Measurements from ENCODE around the gene RAP1A.
"Not testable (repeated sequence)": the region's sequence is repeated elsewhere in the genome, so short reads cannot be mapped to it uniquely, and the experiment has no call there.

Gene RAP1A

DNA sequence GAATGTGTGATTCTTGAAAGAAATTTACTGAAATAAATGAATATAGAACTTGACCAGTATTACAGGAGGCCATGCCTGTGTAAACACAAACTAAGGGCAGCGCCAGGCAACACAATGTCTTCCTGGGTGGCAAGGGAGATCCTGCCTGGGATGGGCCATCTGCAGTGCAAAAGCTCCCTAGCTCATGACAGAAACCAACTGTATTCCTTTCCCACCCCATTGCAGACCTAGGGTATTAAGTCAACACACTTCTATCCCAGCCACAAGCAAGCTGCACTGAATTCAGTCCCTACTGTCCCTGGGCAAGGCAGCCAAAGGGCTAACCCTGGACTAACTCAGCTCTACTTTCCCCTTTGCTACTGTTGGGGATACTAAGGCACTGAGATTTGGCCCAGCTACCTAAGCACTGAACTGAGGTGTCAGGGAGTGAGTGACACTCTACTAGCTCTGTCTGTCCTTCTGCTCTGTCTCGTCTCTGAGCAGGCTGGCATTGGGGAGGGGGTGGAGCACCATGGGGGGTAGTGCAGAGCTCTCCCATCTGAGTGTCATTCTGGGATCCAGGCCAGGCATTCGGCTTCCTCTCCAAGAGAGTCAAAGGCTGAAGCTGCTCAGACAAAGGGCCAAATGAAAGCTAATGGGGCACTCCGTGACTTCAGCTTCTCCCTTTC is 117.1 kb downstream of the RAP1A start:
- no peak for DNase-seq (ENCODE audit: low spot score)

DNA sequence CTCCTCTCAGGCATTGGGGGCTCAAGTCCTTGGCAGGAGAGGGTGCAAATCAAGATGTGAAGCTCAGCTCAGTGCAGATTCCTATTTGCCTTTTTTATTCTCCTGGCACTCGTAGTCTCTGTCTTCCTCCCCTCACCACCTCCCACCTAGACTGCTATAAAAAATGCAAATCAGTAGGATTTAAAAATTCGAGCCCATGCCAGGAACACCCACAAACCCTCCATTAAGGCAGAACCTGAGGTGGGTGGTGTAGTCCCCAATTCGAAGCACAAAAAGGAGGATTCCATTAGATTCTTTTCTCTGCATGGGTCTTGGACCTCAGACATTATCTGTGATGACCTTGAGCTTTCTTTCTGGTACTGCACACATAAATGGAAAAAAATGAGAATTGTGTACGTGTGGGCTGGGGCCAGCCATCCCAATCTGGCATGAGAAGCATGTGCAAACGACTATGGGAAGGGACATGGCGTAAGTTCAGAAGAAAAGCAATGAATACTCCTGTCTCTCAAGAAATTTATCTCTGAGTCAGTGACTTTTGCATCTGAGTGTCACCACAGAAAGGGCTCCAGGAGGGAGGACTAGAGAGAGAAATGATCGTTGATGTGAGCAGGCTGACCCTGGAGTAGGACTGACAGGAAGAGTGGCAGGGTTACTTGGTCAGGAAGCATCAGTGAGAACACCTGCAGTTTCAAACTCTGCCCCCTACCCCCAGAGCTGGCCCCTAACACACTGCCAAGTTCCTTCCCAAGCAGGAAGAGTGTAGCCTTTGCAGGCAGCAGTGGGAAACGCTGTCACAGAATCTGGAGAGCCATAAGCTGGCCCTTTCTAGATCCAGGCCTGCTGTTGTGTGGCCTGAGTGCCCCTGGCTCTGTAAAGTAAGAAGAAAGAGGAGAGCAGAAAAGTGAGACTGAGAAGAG is 117.9 kb downstream of the RAP1A start:
- DNase-seq (ENCODE audit: low spot score), result no peak

DNA sequence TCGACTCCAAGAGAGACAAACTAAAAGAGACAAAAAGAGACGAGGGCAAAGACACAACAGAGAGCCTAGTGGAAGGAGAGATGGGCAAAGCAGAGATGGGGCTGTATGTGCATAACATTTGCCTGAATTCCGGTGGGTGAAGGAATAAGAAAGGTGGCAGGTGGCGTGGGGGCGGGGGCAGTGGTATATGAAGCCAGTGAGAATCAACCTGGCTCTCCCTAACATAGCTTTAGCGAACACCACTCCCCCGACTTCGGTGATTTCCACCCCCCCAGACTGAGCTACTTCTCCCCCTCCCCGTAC is 118.5 kb downstream of the RAP1A start:
- DNase-seq (ENCODE audit: low spot score), result no peak

DNA sequence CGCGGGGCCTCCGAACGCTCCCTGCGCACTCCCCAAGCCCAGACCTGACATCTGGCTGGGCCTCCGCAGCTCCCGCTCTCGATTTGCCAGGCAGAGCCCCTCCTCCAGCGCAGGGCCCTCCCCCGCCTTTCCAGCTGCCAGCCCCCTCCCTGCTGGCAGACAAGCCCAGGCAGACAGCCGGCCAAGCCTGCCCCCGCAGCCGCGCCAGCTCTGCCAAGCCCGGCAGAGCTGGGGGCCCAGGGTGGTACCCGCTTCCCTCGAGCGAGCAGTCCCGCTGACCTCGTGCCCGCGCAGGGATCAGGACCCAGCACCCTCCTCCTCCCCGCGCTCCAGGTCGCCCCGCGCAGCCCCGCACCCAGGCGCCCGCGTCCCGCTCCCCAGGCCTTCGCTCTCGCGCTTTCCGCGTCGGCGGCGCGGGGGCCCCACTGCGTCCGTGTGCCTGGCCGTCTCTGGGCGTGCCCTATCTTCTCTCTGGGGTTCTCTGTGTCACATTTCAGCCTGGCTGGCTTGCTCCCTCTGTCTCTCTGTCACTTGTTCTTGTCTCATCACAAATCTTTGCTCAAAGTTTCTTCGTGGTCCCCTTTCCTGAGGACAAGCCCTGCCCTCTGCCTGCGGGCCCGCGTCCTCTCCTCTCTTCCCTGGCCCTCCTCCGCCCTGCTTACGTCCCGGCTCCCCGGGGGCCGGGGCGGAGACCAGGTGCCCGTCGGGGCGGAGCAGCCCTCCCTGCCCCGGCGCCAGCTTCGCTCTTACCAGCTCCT is 119.0 kb downstream of the RAP1A start:
- DNase-seq (ENCODE audit: low spot score), result peak; percentile 67

DNA sequence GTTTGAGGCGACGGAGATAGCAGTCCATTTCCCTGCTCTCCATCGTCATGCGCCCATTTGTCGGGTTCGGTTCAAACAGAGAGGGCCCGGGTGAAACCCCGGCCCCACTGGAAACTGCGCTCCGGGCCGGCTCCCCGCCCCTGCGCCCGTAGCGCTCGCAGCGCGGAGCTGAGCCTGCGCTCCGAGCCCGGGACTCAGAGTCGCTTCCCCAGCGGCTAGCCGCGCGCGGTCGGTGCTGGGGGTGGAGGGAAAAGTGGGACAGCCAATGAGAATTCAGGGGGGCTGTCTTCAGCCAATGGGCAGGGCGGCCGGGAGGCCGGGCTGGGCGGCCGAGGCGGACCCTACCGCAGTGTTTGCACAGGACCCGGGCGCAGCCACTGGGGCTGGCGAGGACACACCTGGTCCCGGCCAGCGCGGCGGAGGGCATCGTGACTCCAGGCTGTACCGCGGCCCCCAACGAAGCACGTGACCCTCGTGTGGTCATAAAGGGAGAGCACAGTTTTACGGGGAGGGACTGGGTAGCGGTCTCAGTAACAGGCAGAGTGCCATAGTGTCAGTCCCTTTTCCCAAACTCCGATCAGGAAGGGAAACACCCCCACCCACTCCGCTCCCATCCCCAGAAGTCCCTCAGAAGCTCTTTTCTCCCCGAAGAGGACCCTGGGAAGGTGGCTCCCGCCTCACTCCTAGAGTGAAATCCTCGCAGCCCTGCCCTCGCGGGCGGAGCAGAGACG is 119.8 kb downstream of the RAP1A start, which contains the start of gene INKA2:
INKA2 (minus strand) TSS at position 202 of the 731 bp plus-strand sequence; CDS start at position 49, 153 bp downstream.
- DNase-seq (ENCODE audit: low spot score), result peak; percentile 94

DNA sequence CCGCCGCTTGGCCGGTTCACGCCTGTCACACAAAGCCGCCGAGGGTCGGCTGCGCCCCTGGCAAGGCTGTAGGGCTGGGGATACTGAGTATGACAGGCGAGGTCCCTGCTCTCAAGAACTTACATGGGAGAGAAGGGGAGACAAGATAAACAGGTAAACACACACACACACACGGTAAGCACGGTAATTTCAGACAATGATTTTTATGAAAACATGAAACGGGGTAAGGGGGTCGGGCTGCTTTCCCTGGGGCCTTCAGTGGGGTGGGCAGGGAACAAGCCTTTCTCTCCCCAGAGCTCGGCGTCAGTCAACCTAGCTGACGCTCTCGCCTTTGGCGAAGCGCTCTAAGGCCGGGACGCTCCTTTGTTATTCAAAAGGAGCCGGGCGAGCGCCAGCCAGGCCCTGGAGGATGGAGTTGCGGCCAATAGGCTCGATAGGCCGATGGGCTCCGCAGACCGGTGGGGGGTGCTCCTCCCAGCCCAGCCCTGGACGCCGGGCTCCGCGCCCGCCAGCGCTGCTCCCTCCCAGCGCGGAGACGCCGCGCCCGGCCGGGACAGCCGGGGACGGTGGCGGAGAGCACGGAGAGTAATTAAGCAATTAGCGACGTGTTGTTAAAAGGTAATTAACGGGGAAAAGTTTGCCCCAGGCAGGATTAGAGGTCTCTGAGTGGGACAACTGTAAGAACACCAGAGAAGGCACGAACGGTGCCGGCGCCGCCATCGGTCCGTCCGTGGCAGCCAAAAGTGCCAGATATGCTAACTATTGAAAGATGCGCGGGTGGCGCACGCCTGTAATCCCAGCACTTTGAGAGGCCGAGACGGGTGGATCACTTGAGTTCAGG is 120.6 kb downstream of the RAP1A start:
- DNase-seq (ENCODE audit: low spot score), result peak; percentile 77

DNA sequence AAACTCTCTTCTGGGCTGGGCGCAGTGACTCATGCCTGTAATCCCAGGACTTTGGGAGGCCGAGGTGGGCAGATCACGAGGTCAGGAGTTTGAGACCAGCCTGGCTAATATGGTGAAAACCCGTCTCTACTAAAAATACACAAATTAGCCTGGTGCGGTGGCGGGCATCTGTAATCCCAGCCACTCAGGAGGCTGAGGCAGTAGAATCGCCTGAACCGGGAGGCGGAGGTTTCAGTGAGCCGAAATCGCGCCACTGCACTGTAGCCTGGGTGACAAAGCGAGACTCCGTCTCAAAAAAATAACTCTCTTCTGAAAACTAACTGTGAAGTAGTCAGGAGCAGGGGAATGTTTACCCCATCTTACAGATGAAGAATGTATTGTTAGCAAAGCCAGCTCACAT is 122.7 kb downstream of the RAP1A start:
- not testable (repeated sequence) for DNase-seq (ENCODE audit: low spot score)

DNA sequence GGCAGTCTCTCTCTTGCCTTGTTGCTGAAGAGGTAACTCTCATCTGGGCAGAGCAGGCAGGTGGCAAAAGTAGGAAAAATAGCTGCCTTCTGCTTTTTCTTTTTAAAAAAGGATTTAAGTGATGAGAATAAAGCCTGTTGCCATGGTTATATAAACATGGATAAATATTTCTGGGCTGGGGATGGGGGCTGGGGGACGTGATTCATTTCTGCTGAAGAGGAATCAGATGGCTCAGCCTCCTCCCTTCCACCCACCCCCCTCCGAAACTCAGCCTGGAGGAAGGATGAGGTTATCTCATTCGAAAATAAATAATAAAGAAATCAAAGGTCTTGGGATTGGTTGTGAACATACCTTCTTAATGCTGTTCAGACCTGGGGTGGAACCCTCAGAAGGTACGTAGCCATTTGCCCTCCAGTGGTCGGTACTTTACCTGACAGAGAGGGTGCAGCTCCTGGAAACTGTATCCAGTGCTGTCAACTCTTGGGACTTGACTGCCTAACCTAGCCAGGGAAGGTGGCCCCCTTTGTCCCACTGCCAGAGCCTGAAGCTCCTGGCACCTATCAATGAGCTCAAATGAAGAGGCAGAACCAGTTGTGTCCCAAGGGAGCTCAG is 123.5 kb downstream of the RAP1A start:
- no peak for DNase-seq (ENCODE audit: low spot score)

DNA sequence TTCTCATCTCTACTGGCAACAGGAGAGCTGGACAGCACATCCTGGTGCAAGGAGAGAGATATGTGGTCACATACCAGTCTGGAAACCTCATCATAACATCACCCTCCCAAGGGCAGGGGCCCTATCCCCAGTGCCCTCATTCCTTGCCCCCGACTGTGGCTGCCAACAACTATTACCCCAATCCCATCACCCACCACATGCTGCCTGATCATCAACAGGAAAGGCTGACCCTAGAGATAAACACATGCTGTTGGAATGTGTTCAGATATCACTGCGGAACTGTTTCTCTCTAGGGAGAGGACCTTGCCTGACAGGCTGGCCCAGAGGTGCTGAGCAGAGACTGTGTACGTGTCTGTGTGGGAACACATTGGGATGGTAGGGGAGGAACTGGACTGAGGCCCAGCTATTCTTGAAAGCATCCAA is 124.1 kb downstream of the RAP1A start:
- DNase-seq (ENCODE audit: low spot score), result no peak

DNA sequence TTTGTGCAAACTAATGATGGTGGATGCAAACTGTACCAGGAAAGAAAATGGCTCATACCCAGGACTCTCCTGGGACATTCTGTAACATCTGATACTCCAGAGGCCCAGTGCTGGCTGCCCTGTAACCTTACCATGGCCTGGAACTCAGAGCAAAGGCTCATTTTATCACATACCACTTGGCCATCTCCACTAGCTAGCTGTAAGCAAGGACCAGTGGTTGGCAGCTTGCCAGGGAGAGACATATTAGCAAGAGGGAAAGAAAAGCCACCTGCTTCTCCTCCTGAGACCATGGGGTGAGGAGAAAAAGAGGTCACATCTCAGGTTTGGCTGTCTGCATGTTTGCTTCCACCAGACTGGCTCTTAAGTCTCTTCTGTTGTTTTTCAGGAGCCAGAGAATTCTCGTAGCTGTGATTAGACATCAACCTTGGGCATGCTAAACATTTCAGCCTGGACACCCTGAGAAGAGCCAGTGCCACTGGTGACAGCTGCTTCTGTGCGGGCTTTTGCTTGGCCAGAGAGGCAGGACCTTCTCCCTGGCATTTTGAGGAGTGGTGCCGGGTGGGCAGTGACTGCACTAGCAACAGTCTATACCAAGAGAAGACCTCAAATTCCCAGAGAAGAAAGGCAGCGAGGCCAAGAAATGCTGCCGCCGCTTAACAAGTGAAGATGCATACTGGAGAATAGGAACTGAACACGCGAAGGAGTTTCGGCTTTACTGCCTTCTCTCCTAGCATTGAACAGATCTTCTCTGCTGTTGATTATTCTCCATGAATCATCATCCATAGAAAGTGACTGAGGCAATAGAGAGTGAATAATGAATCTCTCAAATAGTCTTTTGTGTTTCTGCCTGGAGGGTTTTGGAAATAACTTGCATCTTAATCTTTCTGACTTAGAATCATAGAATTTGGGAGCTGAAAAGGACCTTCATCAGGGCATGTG is 126.4 kb downstream of the RAP1A start:
- no peak for DNase-seq (ENCODE audit: low spot score)

DNA sequence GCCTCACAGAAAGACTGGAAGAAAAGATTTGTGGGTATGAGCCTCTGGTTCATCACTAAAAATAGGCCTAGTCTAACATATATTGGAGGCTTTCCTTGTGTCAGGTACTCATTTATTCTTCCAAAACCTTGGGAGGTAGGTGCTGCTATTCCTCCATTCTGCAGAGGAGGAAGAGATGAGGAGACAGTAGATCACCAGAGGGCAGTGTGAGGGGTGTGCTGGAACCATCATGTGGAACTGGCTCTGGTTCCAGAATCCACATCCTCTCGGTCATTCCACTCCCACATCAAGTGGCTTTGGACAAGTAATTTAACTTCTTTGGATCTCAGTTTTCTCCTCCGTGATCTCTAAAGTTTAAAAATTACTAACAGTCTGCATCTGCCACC is 127.0 kb downstream of the RAP1A start:
- DNase-seq (ENCODE audit: low spot score), result no peak

DNA sequence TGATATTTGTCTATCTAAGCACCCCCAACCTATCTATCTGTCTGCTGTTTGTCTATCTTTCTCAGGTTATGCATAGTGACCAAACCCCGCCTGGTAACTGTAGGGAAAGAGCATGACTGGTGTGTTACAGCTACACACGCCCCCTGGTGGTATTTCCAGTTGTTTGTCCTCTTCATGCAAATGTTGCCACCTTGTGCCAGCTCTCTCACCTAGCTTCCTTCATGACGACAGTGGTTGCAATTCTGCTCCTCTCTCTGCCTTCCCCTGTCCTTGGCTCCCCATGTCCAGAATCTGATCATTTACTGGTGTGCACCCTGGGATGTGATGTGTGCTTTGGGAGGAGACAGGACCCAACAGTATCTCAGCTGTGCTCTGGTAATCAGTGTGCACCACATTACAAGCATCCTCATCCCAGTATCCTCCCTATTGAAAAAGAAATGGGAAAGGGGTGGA is 127.7 kb downstream of the RAP1A start:
- DNase-seq (ENCODE audit: low spot score), result peak; percentile 75

DNA sequence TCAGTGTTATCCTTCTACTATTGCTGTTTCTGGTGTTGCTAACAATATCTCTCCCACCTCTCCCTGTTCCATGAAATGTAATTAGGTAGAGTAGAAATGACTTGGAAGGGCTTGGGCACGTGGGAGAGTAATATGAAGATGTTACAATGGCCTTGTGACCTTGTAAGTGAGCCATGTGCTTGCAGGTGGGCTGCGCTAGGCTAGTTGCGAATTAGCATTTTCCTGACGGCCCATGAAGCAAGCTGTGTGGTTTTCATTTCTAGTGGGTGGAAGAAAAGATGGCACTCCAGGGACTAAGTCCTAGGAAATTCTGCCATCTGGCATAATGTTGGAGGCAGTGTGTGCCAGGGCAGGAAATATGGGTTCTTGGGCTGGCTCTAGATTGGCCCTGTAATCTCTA is 128.4 kb downstream of the RAP1A start:
- peak; percentile 76 for DNase-seq (ENCODE audit: low spot score)

DNA sequence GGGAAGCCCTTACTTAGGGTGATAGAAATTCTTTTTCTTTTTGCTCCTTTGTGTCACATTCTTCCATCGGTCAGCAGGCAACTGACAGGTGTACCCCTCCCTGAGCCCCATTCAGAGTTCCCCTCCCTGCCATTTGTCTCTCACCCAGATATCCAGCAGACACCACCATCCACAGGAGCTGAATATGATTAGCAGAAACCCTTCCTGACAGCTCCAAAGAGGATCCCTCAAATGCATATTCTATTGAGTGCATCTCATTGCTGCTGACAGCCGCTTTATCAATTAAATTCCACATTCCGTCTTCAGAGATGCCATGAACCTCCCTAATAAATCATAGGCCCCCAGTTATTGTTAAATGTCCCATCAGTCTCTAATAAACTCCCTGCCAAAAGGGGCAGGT is 130.0 kb downstream of the RAP1A start:
- DNase-seq (ENCODE audit: low spot score), result peak; percentile 23

DNA sequence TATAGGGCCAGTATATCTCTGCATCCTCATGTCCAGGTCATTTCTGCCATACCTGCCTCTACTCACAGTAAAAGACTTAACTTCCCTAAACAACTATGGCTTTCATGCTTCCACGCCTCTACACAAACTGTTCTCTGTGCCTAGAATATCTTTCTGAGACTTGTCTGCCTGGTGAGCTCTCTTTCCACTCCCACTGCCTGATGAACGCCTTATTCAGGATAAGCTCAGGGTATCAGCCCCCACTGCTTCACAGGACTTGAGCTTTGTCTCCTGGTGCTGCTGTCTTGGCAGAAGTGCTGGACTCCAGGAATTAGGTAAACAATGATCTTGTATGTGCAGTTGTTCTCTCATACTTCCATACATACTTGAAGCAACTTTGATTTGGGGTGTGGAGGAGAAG is 131.3 kb downstream of the RAP1A start:
- DNase-seq (ENCODE audit: low spot score), result peak; percentile 3

DNA sequence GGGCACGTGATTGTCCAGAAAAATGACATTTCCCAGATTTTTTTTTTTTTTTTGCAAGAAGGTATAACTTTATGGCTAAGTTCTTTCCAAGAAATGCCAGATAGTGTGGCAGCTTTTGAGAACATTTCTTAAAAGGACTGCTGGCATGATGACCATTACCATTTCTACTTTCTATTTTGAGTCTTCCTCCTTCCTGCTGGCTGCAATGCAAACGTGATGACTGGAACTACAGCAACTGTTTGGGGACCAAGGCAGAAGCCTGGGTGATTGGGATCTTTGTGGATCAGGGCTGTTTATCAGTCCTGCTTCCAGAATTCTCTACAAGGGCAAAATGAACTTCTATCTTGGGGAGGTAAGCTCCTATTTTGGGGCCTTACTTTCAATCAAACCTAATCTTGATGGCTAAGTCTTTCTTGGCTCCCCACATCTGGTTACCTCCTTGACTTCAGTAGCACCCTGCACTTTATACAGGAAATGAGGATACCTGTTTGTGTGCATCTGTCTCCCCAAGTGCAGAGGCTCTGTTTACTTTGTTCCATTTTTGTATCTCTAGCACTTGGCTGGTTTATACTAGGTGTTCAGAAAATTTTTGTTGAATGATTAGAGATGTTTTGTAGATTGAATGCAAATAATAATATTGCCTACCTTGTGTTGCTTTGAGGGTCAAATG is 132.5 kb downstream of the RAP1A start:
- no peak for DNase-seq (ENCODE audit: low spot score)

DNA sequence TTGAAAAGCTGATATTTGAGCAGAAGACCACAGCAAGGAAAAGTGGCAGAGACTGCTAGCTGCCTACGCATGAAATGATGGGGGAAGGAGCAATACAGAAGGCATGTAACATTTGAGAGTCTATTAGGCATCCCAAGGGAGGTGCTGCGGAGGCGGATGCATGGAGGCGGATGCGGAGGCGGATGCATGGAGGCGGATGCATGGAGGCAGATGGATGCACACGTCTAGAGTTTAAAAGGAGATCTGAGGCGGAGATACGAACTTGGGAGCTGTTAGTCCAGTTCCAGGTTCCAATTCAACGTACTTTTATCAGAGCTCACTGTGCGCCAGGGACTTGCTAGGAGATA is 135.4 kb downstream of the RAP1A start:
- DNase-seq (ENCODE audit: low spot score), result peak; percentile 81

DNA sequence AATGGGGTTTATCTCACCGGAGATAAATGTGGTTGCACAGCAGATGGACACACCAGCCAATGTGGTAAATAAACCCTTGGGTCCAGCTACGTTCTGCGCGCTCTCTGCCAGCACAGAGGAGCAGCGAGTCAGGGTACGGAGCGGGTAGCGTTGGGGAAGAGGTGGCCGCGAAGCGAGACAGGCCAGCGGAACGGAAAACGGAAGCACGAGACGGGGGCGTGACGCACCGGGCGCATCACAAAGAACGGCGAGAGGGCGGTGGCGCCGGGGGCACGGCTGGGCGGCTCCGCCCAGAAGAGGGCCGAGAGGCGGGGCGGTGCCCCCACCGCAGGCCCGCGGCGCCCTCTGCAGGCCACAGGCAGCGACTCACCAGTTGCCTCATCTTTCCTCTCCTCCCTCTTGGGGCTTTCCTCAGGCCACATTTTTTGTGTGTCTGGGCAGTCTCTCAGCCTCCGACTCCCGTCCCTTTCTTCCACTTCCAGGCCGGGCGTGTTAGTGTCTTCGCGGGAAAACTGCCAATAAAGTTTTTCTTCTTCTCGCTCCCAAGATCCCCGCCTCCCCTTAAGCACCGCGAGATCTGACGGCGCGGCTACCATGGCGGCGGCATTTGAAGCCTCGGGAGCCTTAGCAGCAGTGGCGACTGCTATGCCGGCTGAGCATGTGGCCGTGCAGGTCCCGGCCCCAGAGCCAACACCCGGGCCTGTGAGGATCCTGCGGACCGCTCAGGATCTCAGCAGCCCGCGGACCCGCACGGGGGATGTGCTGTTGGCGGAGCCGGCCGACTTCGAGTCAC is 135.9 kb downstream of the RAP1A start, which contains the start of gene DDX20:
DDX20 (plus strand) TSS at position 571 of the 793 bp plus-strand sequence; CDS start at position 595, 24 bp downstream.
- peak; percentile 96 for DNase-seq (ENCODE audit: low spot score)

Measured in SK-N-DZ (cell line).